H9 (cell line): ENCODE data around the gene XIAP. TPM values are rescaled to one million over a fixed set of nuclear protein-coding genes. Genes with fewer than 3 reads are reported as not detected.

Experiments used
- DNase-seq: peaks from one replicate; pipeline ENCODE4 v3.0.0-alpha.2; 2017
- H2AFZ ChIP-seq: one replicate; pipeline ENCODE4 v1.6.1; 2013; ENCODE audit warnings: mild to moderate bottlenecking, low read length, control low read depth, moderate library complexity
- H2AK5ac ChIP-seq: 2 replicates; pipeline ENCODE4 v1.6.1; 2013; ENCODE audit warnings: low read length, control low read depth, mixed read lengths; ENCODE audit not compliant: insufficient read length
- H2BK120ac ChIP-seq: one replicate; pipeline ENCODE4 v1.6.1; 2013; ENCODE audit warnings: low read depth, mild to moderate bottlenecking, low read length, control low read depth, inconsistent platforms; ENCODE audit not compliant: poor library complexity, severe bottlenecking
- H2BK12ac ChIP-seq: 2 replicates; pipeline ENCODE4 v1.6.1; 2013; ENCODE audit warnings: low read length, control low read depth, mixed read lengths, low read depth; ENCODE audit not compliant: insufficient read length
- H2BK15ac ChIP-seq: 2 replicates; pipeline ENCODE4 v1.6.1; 2013; ENCODE audit warnings: low read depth, low read length, control low read depth
- H2BK20ac ChIP-seq: one replicate; pipeline ENCODE4 v1.6.1; 2013; ENCODE audit warnings: low read depth, mild to moderate bottlenecking, low read length, control low read depth, inconsistent platforms; ENCODE audit not compliant: poor library complexity, severe bottlenecking
- H2BK5ac ChIP-seq: 2 replicates; pipeline ENCODE4 v1.6.1; 2013; ENCODE audit warnings: low read length, control low read depth, mixed read lengths; ENCODE audit not compliant: insufficient read length
- H3K14ac ChIP-seq: 2 replicates; pipeline ENCODE4 v1.6.1; 2013; ENCODE audit warnings: low read length, control low read depth; ENCODE audit not compliant: insufficient read depth
- H3K18ac ChIP-seq: 2 replicates; pipeline ENCODE4 v1.6.1; 2013; ENCODE audit warnings: low read depth, mild to moderate bottlenecking, mixed read lengths, low read length, control low read depth; ENCODE audit not compliant: insufficient read length
- H3K23ac ChIP-seq: 2 replicates; pipeline ENCODE4 v1.6.1; 2013; ENCODE audit warnings: low read length, control low read depth, mixed read lengths, low read depth; ENCODE audit not compliant: insufficient read length
- H3K23me2 ChIP-seq: 2 replicates; pipeline ENCODE4 v1.6.1; 2013; ENCODE audit warnings: low read depth, mild to moderate bottlenecking, mixed read lengths, low read length, control low read depth; ENCODE audit not compliant: insufficient read length, poor library complexity, severe bottlenecking
- H3K27ac ChIP-seq: 2 replicates; pipeline ENCODE4 v1.5.1; 2013; ENCODE audit warnings: low read length, control low read depth, mixed read lengths, low read depth; ENCODE audit not compliant: insufficient read length
- H3K27me3 ChIP-seq: 2 replicates; pipeline ENCODE4 v1.6.1; 2013; ENCODE audit warnings: low read length, control low read depth, inconsistent platforms; ENCODE audit not compliant: insufficient read depth
- H3K4ac ChIP-seq: 2 replicates; pipeline ENCODE4 v1.6.1; 2013; ENCODE audit warnings: low read depth, mild to moderate bottlenecking, control low read depth, inconsistent platforms, low read length, moderate library complexity
- H3K4me1 ChIP-seq: 2 replicates; pipeline ENCODE4 v1.6.1; 2013; ENCODE audit warnings: low read length, control low read depth, inconsistent platforms; ENCODE audit not compliant: insufficient read depth
- H3K4me2 ChIP-seq: 2 replicates; pipeline ENCODE4 v1.6.1; 2013; ENCODE audit warnings: low read length, control low read depth, mixed read lengths; ENCODE audit not compliant: insufficient read length, insufficient read depth
- H3K56ac ChIP-seq: 2 replicates; pipeline ENCODE4 v1.6.1; 2013; ENCODE audit warnings: low read depth, mild to moderate bottlenecking, mixed read lengths, low read length, control low read depth; ENCODE audit not compliant: insufficient read length
- H3K79me1 ChIP-seq: 2 replicates; pipeline ENCODE4 v1.6.1; 2013; ENCODE audit warnings: low read depth, mild to moderate bottlenecking, moderate library complexity, low read length, control low read depth, inconsistent platforms; ENCODE audit not compliant: insufficient read depth, poor library complexity, severe bottlenecking
- H3K79me2 ChIP-seq: 2 replicates; pipeline ENCODE4 v1.6.1; 2013; ENCODE audit warnings: low read length, control low read depth, inconsistent platforms; ENCODE audit not compliant: insufficient read depth
- H3K9ac ChIP-seq: 2 replicates; pipeline ENCODE4 v1.6.1; 2013; ENCODE audit warnings: low read length, control low read depth, mixed read lengths; ENCODE audit not compliant: insufficient read length; ENCODE audit errors: extremely low read depth
- H3K9me3 ChIP-seq: one replicate; pipeline ENCODE4 v1.6.1; 2013; ENCODE audit warnings: low read depth, low read length, inconsistent platforms; ENCODE audit not compliant: control insufficient read depth
- H3T11ph ChIP-seq: one replicate; pipeline ENCODE4 v1.6.1; 2013; ENCODE audit warnings: mild to moderate bottlenecking, low read length, control low read depth, inconsistent platforms
- H4K20me1 ChIP-seq: one replicate; pipeline ENCODE4 v1.6.1; 2013; ENCODE audit not compliant: control insufficient read depth, insufficient read length, insufficient read depth
- H4K5ac ChIP-seq: 2 replicates; pipeline ENCODE4 v1.6.1; 2013; ENCODE audit warnings: low read depth, mild to moderate bottlenecking, mixed read lengths, low read length, control low read depth; ENCODE audit not compliant: insufficient read length
- H4K8ac ChIP-seq: replicated peaks from 2 replicates; pipeline ENCODE4 v1.6.1; 2013; ENCODE audit warnings: low read length, control low read depth, mixed read lengths, low read depth; ENCODE audit not compliant: insufficient read length
- H4K91ac ChIP-seq: 2 replicates; pipeline ENCODE4 v1.6.1; 2013; ENCODE audit warnings: low read depth, mild to moderate bottlenecking, moderate library complexity, mixed read lengths, low read length, control low read depth; ENCODE audit not compliant: insufficient read length
- H3K27ac Mint-ChIP-seq, 3 experiments: 2 replicates in 2 of 3; 3 replicates in 1 of 3; pipeline ENCODE4 v1.8.0; 2020 to 2021; ENCODE audit warnings: mixed read lengths in 3 of 3, mild to moderate bottlenecking in 1 of 3, moderate library complexity in 1 of 3
- H3K27me3 Mint-ChIP-seq: 2 replicates; pipeline ENCODE4 v1.8.0; 2021; ENCODE audit warnings: low read depth, mild to moderate bottlenecking, moderate library complexity, mixed read lengths
- H3K36me3 Mint-ChIP-seq, 3 experiments: 2 replicates in 2 of 3; 3 replicates in 1 of 3; pipeline ENCODE4 v1.8.0; 2020 to 2021; ENCODE audit warnings: low read depth in 3 of 3, mixed read lengths in 3 of 3; ENCODE audit not compliant: insufficient read depth in 1 of 3
- H3K4me1 Mint-ChIP-seq, 2 experiments: 2 replicates each; pipeline ENCODE4 v1.8.0; 2020; ENCODE audit warnings: mixed read lengths in 2 of 2
- H3K4me3 Mint-ChIP-seq, 2 experiments: 2 replicates in 1 of 2; 3 replicates in 1 of 2; pipeline ENCODE4 v1.8.0; 2020 to 2021; ENCODE audit warnings: mild to moderate bottlenecking in 2 of 2, mixed read lengths in 2 of 2, moderate library complexity in 1 of 2
- H3K9me3 Mint-ChIP-seq, 2 experiments: 2 replicates in 1 of 2; 3 replicates in 1 of 2; pipeline ENCODE4 v1.8.0; 2020; ENCODE audit warnings: mild to moderate bottlenecking in 2 of 2, mixed read lengths in 2 of 2, moderate library complexity in 1 of 2
- WGBS: extraction: QIAGEN DNeasy Blood & Tissue Kit; methylation state at CpG from one replicate; pipeline ENCODE4 v1.1.7; 2013; ENCODE audit warnings: missing lambda C conversion rate, low lambda C conversion rate, mixed read lengths; ENCODE audit not compliant: insufficient read length; ENCODE audit errors: extremely low coverage; 5-methylcytosine and 5-hydroxymethylcytosine counted together
- total RNA-seq: library from RNA; stranded (reverse); gene quantifications from 2 replicates; pipeline ENCODE4 v1.2.1, GENCODE V29; 2021
- TF ChIP-seq, protein P1 (sequence below): fragments of 200-600 bp; sonication (generic); conservative IDR thresholded peaks from 3 replicates; pipeline ENCODE4 v1.8.0; 2021; ENCODE audit warnings: antibody characterized with exemption, mild to moderate bottlenecking

XIAP gene
- total RNA-seq, 1 experiment from 2014 or later: 40.5 TPM

GRCh38 chrX:123962006-123962467, 102.2 kb downstream of the XIAP start:
- no peaks in the 10 kb centered on the region for H3K4me1 ChIP-seq
- H3K9me3 ChIP-seq: peaks cover 4% of the 10 kb centered on the region
- no peak overlapping the region; the same call in 1 of the 2 replicates for H3K4ac ChIP-seq
- no peak overlapping the region for H2BK12ac ChIP-seq
- H3K56ac ChIP-seq: peak overlapping the region; percentile 41
- H2BK5ac ChIP-seq: no peak overlapping the region
- no peaks in the 10 kb centered on the region for H4K20me1 ChIP-seq
- H3K9ac ChIP-seq: peak overlapping the region; percentile 96
- H3K14ac ChIP-seq: peak overlapping the region; percentile 92; the same call in 1 of the 2 replicates
- no peak overlapping the region for H2BK20ac ChIP-seq
- WGBS: no CpG with 5 or more reads among the region's 23 CpGs
- Mint-ChIP-seq H3K27me3 (peaks cover 1% of the 10 kb centered on the region; the same call in 1 of the 2 replicates), H3K27ac (peak overlapping the region; percentile 97 to 100 (median 99)), H3K4me1 (peaks cover 14 to 23% of the 10 kb centered on the region in 2 experiments), H3K36me3 (peaks cover 10 to 16% (median 14%) of the 10 kb centered on the region in 3 experiments), H3K4me3 (peak overlapping the region; percentile 89 to 96), H3K9me3 (peaks cover 25 to 75% of the 10 kb centered on the region in 2 experiments)
- H3K79me1 ChIP-seq: no peaks in the 10 kb centered on the region
- H2AK5ac ChIP-seq: no peak overlapping the region
- no peak overlapping the region for H2AFZ ChIP-seq
- H3T11ph ChIP-seq: no peak overlapping the region
- H4K8ac ChIP-seq: no peak overlapping the region
- H3K27me3 ChIP-seq: no peaks in the 10 kb centered on the region
- H3K79me2 ChIP-seq: peaks cover 25% of the 10 kb centered on the region; the same call in 1 of the 2 replicates
- peak overlapping the region; percentile 87 for H3K18ac ChIP-seq
- H2BK15ac ChIP-seq: no peak overlapping the region
- H4K5ac ChIP-seq: peak overlapping the region; percentile 2
- H3K4me2 ChIP-seq: peak overlapping the region; percentile 89
- TF ChIP-seq, protein P1, sequence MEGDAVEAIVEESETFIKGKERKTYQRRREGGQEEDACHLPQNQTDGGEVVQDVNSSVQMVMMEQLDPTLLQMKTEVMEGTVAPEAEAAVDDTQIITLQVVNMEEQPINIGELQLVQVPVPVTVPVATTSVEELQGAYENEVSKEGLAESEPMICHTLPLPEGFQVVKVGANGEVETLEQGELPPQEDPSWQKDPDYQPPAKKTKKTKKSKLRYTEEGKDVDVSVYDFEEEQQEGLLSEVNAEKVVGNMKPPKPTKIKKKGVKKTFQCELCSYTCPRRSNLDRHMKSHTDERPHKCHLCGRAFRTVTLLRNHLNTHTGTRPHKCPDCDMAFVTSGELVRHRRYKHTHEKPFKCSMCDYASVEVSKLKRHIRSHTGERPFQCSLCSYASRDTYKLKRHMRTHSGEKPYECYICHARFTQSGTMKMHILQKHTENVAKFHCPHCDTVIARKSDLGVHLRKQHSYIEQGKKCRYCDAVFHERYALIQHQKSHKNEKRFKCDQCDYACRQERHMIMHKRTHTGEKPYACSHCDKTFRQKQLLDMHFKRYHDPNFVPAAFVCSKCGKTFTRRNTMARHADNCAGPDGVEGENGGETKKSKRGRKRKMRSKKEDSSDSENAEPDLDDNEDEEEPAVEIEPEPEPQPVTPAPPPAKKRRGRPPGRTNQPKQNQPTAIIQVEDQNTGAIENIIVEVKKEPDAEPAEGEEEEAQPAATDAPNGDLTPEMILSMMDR: no peak
- peak overlapping the region; percentile 3 for H2BK120ac ChIP-seq
- H4K91ac ChIP-seq: no peak overlapping the region
- DNase-seq: no peak
- no peak overlapping the region for H3K23ac ChIP-seq
- peak overlapping the region; percentile 99 for H3K27ac ChIP-seq
- H3K23me2 ChIP-seq: peaks cover 6% of the 10 kb centered on the region
